Epithelial cell of esophagus (primary cell): ENCODE measurements around the gene ATG4D.

Source experiments
- DNase-seq: peaks from one replicate; pipeline ENCODE4 v3.0.0; 2010; ENCODE audit warnings: low read depth
- H3K4me3 ChIP-seq: 2 replicates; pipeline ENCODE4 v1.5.1; 2011; ENCODE audit warnings: mild to moderate bottlenecking, low read length, control low read depth
- TF ChIP-seq, protein P1 (sequence below): IDR thresholded peaks from 2 replicates; pipeline ENCODE4 v1.5.1; 2011; ENCODE audit warnings: low read depth, mild to moderate bottlenecking, low read length, control low read depth, inconsistent platforms; ENCODE audit not compliant: insufficient read depth; ENCODE audit errors: missing control alignments

The ATG4D gene

DNA sequence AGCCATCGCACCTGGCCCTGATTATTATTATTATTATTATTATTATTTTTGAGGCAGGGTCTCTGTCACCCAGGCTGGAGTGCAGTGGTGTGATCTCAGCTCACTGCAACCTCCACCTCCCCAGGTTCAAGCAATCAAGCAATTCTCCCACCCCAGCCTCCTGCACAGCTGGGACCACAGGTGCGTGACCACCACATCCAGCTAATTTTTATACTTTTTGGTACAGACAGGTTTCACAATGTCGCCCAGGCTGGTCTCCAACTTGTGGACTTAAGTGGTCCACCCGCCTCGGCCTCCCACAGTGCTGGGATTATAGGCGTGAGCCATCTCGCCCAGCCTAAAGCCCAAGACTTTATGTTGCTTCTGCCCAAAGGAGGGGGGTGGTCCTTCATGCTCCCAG is 49.4 kb downstream of the ATG4D start:
- DNase-seq, result no peak
- TF ChIP-seq, protein P1, sequence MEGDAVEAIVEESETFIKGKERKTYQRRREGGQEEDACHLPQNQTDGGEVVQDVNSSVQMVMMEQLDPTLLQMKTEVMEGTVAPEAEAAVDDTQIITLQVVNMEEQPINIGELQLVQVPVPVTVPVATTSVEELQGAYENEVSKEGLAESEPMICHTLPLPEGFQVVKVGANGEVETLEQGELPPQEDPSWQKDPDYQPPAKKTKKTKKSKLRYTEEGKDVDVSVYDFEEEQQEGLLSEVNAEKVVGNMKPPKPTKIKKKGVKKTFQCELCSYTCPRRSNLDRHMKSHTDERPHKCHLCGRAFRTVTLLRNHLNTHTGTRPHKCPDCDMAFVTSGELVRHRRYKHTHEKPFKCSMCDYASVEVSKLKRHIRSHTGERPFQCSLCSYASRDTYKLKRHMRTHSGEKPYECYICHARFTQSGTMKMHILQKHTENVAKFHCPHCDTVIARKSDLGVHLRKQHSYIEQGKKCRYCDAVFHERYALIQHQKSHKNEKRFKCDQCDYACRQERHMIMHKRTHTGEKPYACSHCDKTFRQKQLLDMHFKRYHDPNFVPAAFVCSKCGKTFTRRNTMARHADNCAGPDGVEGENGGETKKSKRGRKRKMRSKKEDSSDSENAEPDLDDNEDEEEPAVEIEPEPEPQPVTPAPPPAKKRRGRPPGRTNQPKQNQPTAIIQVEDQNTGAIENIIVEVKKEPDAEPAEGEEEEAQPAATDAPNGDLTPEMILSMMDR, result no peak
- no peak overlapping the region for H3K4me3 ChIP-seq

DNA sequence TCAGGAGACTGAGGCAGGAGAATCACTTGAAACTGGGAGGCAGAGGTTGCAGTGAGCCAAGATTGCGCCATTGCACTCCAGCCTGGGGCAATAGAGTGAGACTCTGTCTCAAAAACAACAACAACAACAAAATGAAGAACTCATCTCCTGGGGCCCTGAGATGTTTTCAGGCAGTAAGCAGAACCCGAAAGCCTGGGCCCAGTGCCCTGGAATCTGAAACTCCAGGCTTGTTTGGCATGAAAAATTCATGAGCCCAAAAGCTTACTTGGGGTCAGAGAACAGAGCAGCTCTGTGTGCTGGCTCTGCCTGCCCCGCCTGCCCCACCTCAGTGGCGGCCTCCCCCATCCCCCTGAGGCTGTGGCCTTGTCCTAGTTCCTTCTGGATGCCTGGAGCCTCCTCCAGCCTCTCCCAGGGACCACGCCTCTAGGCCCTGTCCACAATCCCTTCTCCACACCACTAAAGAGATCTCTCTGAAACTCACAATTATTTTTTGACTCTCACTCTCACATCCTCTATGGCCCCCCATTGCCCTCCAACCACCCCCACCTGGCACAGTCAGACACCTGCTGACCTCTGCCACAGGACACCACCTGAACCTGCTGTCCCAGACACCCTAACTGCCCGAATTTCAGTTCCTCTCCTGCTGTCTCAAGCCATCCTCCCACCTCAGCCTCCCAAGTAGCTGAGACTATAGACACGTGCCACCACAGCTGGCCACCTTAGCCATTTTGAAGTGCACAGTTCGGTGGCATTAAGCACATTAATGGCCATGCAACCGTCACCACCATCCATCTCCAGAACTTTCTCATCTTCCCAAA is 50.3 kb downstream of the ATG4D start:
- no peak for DNase-seq
- H3K4me3 ChIP-seq, result no peak overlapping the region
- TF ChIP-seq, protein P1, result no peak

DNA sequence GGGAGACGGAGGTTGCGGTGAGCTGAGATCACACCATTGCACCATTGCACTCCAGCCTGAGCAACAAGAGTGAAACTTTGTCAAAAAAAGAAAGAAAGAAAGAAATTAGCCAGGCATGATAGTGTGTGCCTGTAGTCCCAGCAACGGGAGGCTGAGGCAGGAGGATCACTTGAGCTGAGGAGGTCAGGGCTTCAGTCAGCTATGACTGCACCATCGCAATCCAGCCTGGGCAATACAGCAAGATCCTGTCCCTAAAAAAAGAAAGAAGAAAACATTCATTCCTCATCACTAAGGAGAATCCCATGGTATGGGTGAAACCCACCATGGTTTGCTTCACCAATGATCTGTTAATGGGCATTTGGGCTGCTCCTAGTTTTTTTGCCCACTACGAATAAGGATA is 56.4 kb downstream of the ATG4D start:
- no peak for DNase-seq
- TF ChIP-seq, protein P1, result no peak
- H3K4me3 ChIP-seq, result no peak overlapping the region

DNA sequence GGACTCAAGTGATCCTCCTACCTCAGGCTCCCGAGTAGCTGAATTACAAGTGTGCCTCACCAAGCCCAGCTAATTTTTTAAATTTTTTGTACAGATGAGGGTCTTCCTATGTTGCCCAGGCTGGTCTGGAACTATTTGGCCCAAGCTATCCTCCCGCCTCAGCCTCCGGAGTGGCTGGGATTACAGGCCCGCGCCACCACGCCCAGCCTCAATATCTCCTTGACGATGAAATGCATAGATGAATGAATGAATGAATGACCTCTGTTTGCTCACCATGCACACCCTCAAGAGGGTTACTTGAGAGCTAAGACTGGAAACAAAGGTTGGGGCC is 58.3 kb downstream of the ATG4D start:
- TF ChIP-seq, protein P1, result no peak
- no peak for DNase-seq
- no peak overlapping the region for H3K4me3 ChIP-seq

DNA sequence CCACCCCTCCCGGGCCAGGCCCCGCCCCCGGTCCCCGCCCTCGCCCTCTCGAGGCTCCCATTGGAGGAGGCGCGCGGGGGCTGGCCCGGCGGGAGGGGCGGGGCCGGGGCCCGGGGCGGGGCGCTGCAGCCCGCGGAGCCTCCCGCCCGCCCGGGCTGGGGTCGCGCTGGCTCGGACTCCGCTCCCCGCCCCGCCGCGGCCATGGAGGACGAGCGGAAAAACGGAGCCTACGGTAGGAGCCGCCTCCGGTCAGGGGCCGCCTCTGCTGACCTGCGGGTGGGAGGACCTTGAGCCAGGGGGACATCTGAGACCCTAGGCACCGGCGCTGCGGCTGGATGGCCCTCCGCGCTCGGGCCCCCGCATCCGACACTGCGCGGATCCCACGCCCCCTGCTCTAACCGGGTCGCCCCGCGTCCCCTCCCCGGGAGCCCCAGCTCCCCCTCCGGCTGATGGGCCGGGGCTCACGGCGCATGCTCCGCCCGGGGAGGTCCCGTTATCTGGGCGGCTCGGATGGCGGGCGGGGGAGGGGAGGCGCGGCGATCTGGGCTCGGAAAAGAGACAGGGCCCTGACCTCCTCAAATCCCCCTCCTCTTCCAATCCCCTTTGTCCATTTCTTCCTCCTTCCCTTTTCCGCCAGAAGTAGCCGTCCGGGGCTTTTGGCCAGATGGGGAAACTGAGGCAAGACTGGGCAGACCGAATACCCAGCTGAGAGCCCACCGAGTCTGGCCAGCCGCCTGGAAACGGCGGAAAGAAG is 58.8 kb downstream of the ATG4D start:
- peak overlapping the region; percentile 55 for H3K4me3 ChIP-seq
- TF ChIP-seq, protein P1, result no peak
- peak; percentile 77 for DNase-seq
